RWPE1 (cell line): ENCODE measurements around the gene SULT2A1.

Experiments
- CTCF ChIA-PET: fragments of 350-600 bp; sonication (Branson Sonifier 250); formaldehyde crosslinking; extraction: SDS; loops from one replicate; lab custom pipeline; 2021; lab: Yijun Ruan, JAX
- POLR2A ChIA-PET: fragments of 400-600 bp; formaldehyde crosslinking; extraction: SDS; loops from one replicate; lab custom pipeline; 2020; ENCODE audit warnings: antibody characterized with exemption; ENCODE audit not compliant: low non-redundant PET; lab: Yijun Ruan, JAX
- DNase-seq: peaks from one replicate; pipeline ENCODE4 v3.0.0; 2012; ENCODE audit warnings: low spot score
- H3K27ac ChIP-seq: fragments of 450-650 bp; 2 replicates; pipeline ENCODE4 v1.5.1; 2017
- CTCF ChIP-seq: fragments of 450-650 bp; conservative IDR thresholded peaks from 2 replicates; pipeline ENCODE4 v1.5.1; 2017; ENCODE audit warnings: low read depth, mild to moderate bottlenecking

Gene SULT2A1

GRCh38 chr19:47826800-47827199 lies 59.3 kb downstream of the SULT2A1 start:
- no peak for DNase-seq
- ChIA-PET POLR2A (no interaction called here), CTCF (interaction anchor here (0.6 to 1.3 kb wide), 2 partner anchors 12 to 410 kb away, joined by 3 to 8 read pairs; no protein-coding TSS in a partner anchor)
- TF ChIP-seq CTCF: no peak
- no peak overlapping the region for H3K27ac ChIP-seq

GRCh38 chr19:47824396-47824795 lies 61.7 kb downstream of the SULT2A1 start:
- POLR2A ChIA-PET: no interaction called here
- no peak for TF ChIP-seq CTCF
- CTCF ChIA-PET: no interaction called here
- DNase-seq: no peak
- H3K27ac ChIP-seq: no peak overlapping the region

- CTCF ChIA-PET: no interaction called here
- DNase-seq: no peak
- TF ChIP-seq CTCF: no peak
- POLR2A ChIA-PET: no interaction called here
- H3K27ac ChIP-seq: no peak within 1 kb of the TSS
Observed at GRCh38 chr19:47821460-47822020, 64.6 kb downstream of the SULT2A1 start, which contains the start of gene CRX. Gene CRX, plus strand, starts transcription at chr19:47821937. Its CDS starts 12,507 bp downstream, at chr19:47834444.
